Neuron (in vitro differentiated cells): ENCODE measurements around the gene WFIKKN1.

Source experiments
- H2AFZ ChIP-seq: one replicate; pipeline ENCODE4 v1.6.1; 2013; ENCODE audit warnings: low read depth, mild to moderate bottlenecking, inconsistent platforms, low read length, moderate library complexity
- H3K27me3 ChIP-seq: one replicate; pipeline ENCODE4 v1.6.1; 2013; ENCODE audit warnings: low read length; ENCODE audit not compliant: insufficient read depth
- H3K36me3 ChIP-seq: one replicate; pipeline ENCODE4 v1.6.1; 2013; ENCODE audit warnings: low read length; ENCODE audit not compliant: insufficient read depth
- H3K4me1 ChIP-seq: one replicate; pipeline ENCODE4 v1.6.1; 2013; ENCODE audit warnings: low read length; ENCODE audit not compliant: insufficient read depth
- H3K4me3 ChIP-seq: 2 replicates; pipeline ENCODE4 v1.5.1; 2013; ENCODE audit warnings: mild to moderate bottlenecking, low read length, moderate library complexity
- H3K9me3 ChIP-seq: one replicate; pipeline ENCODE4 v1.6.1; 2013; ENCODE audit warnings: low read length

Gene WFIKKN1

GRCh38 chr16:652454-653305 lies 21.9 kb downstream of the WFIKKN1 start:
- Histone ChIP-seq H3K9me3 (no peaks in the 10 kb centered on the region), H3K36me3 (peaks cover 33% of the 10 kb centered on the region), H3K27me3 (no peaks in the 10 kb centered on the region), H3K4me1 (peaks cover 17% of the 10 kb centered on the region), H2AFZ (no peak overlapping the region), H3K4me3 (no peak overlapping the region)

DNA sequence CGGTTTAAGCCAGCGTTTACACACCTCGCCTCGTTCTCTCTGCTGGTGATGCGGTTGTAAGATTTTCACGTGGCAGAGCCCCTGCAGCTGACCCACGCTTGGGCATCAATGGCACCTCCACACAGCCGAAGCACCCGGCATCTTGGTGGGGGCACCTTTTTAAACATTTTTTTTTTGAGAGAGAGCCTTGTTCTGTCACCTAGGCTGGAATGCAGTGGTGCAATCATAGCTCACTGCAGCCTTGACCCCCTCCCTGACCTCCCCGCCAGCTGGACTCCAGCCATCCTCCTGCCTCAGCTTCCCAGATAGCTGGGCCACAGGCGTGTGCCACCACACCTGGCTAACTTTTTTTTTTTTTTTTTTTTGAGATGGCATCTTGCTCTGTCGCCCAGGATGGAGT lies 23.2 kb downstream of the WFIKKN1 start:
- H3K36me3 ChIP-seq, result peaks cover 47% of the 10 kb centered on the region

DNA sequence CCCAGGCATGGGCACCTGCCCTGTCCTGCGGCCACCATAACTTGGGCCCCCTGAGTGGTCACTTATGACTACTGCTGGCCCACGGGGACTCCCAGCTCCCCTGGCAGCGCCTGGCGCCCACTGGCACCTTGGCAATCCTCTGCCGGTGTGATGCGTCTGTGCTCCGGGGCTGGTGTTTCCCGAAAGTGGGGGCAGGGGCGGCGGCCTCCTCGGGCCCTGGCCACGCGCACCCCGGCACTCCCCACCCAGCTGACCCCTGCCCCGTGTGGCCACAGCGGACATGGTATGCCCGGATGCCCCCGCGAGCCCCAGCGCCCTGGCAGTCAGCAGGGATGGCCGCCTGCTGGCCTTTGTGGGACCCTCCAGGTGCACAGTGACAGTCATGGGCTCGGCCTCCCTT lies 26.7 kb downstream of the WFIKKN1 start:
- Histone ChIP-seq H3K27me3 (no peaks in the 10 kb centered on the region), H2AFZ (no peak overlapping the region), H3K4me1 (peaks cover 2% of the 10 kb centered on the region), H3K36me3 (peaks cover 54% of the 10 kb centered on the region), H3K4me3 (no peak overlapping the region), H3K9me3 (no peaks in the 10 kb centered on the region)

More for the DNA sequence above, 23.2 kb downstream of the WFIKKN1 start:
- Histone ChIP-seq H3K4me3 (no peak overlapping the region), H3K4me1 (peaks cover 8% of the 10 kb centered on the region), H2AFZ (no peak overlapping the region), H3K9me3 (no peaks in the 10 kb centered on the region), H3K27me3 (no peaks in the 10 kb centered on the region)

- Histone ChIP-seq H3K36me3 (peaks cover 50% of the 10 kb centered on the region), H3K9me3 (no peaks in the 10 kb centered on the region), H2AFZ (no peak overlapping the region), H3K4me3 (no peak overlapping the region), H3K4me1 (peaks cover 2% of the 10 kb centered on the region), H3K27me3 (no peaks in the 10 kb centered on the region)
Measured at GRCh38 chr16:658679-659571, 28.1 kb downstream of the WFIKKN1 start.

- Histone ChIP-seq H3K4me1 (peaks cover 2% of the 10 kb centered on the region), H2AFZ (no peak overlapping the region), H3K36me3 (peaks cover 49% of the 10 kb centered on the region), H3K9me3 (no peaks in the 10 kb centered on the region), H3K4me3 (no peak overlapping the region), H3K27me3 (no peaks in the 10 kb centered on the region)
Measured at GRCh38 chr16:659618-660017, 28.8 kb downstream of the WFIKKN1 start.

GRCh38 chr16:660132-660458 lies 29.3 kb downstream of the WFIKKN1 start:
- Histone ChIP-seq H3K4me3 (no peak overlapping the region), H3K4me1 (peaks cover 2% of the 10 kb centered on the region), H2AFZ (no peak overlapping the region), H3K9me3 (no peaks in the 10 kb centered on the region), H3K27me3 (no peaks in the 10 kb centered on the region), H3K36me3 (peaks cover 47% of the 10 kb centered on the region)

DNA sequence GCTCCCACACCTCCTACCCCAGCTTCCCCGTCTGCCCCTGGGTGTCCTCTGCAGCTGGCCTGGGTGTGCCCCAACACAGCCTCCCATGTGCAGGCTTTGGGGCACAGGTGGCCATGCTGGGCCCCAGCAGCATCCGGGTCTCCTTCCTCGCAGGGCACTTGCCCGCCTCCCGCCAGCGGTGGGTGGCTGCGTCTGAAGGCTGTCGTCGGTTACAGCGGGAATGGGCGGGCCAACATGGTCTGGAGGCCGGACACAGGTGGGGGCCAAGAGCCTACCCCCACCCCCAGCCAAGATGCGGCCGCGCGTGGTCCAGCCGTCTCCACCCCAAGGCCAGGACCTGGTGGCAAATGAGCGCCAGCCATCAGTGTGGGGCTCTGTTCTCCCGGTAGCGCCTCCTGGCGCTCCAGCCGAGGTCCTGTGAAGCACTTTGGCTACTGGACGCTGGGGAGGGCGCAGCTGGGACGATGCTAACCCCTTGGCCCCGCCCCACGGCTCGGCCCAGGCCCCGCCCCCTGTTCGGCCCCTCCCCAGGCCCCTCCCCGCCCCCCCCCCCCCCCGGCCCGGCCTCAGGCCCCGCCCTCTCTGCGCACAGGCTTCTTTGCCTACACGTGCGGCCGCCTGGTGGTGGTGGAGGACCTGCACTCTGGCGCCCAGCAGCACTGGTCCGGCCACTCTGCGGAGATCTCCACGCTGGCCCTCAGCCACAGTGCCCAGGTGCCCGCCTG lies 29.8 kb downstream of the WFIKKN1 start:
- H2AFZ ChIP-seq, result no peak overlapping the region
- H3K9me3 ChIP-seq, result no peaks in the 10 kb centered on the region
- H3K4me1 ChIP-seq, result peaks cover 2% of the 10 kb centered on the region
- peaks cover 41% of the 10 kb centered on the region for H3K36me3 ChIP-seq
- H3K27me3 ChIP-seq, result no peaks in the 10 kb centered on the region
- no peak overlapping the region for H3K4me3 ChIP-seq

DNA sequence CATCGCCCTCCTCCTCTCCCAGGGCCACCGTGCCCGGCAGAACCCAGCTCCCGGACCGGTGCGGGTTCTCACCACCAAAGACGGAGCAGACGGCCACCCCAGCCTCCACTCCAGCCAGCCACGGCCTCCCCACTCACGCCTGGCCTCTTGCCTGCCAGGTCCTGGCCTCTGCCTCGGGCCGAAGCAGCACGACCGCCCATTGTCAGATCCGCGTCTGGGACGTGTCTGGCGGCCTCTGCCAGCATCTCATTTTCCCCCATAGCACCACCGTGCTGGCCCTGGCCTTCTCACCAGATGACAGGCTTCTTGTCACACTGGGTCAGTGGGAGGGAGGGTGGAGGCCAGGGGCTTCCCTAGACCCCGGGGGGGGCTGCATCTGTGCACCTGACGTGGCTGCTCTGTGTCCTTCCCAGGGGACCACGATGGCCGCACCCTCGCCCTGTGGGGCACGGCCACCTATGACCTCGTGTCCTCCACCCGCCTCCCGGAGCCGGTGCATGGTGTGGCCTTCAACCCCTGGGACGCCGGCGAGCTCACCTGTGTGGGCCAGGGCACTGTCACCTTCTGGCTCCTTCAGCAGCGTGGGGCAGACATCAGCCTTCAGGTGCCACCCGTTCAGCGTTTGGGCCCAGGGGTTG lies 30.5 kb downstream of the WFIKKN1 start:
- peaks cover 2% of the 10 kb centered on the region for H3K4me1 ChIP-seq
- H3K9me3 ChIP-seq, result no peaks in the 10 kb centered on the region
- no peak overlapping the region for H3K4me3 ChIP-seq
- H3K36me3 ChIP-seq, result peaks cover 41% of the 10 kb centered on the region
- no peaks in the 10 kb centered on the region for H3K27me3 ChIP-seq
- H2AFZ ChIP-seq, result no peak overlapping the region

GRCh38 chr16:662095-662494 lies 31.3 kb downstream of the WFIKKN1 start:
- no peaks in the 10 kb centered on the region for H3K27me3 ChIP-seq
- no peak overlapping the region for H2AFZ ChIP-seq
- H3K36me3 ChIP-seq, result peaks cover 34% of the 10 kb centered on the region
- peaks cover 2% of the 10 kb centered on the region for H3K4me1 ChIP-seq
- no peak overlapping the region for H3K4me3 ChIP-seq
- H3K9me3 ChIP-seq, result no peaks in the 10 kb centered on the region

- Histone ChIP-seq H3K9me3 (no peaks in the 10 kb centered on the region), H2AFZ (no peak overlapping the region), H3K4me1 (peaks cover 6% of the 10 kb centered on the region), H3K27me3 (no peaks in the 10 kb centered on the region), H3K36me3 (peaks cover 31% of the 10 kb centered on the region), H3K4me3 (no peak overlapping the region)
Measured at GRCh38 chr16:662597-662996, 31.8 kb downstream of the WFIKKN1 start.

GRCh38 chr16:666572-666971 lies 35.8 kb downstream of the WFIKKN1 start:
- H3K4me3 ChIP-seq, result no peak overlapping the region
- peaks cover 11% of the 10 kb centered on the region for H3K4me1 ChIP-seq
- H3K9me3 ChIP-seq, result no peaks in the 10 kb centered on the region
- no peaks in the 10 kb centered on the region for H3K27me3 ChIP-seq
- H2AFZ ChIP-seq, result no peak overlapping the region
- peaks cover 30% of the 10 kb centered on the region for H3K36me3 ChIP-seq

- Histone ChIP-seq H3K4me1 (peaks cover 11% of the 10 kb centered on the region), H3K4me3 (no peak overlapping the region), H3K36me3 (peaks cover 31% of the 10 kb centered on the region), H3K27me3 (no peaks in the 10 kb centered on the region), H3K9me3 (no peaks in the 10 kb centered on the region), H2AFZ (peak overlapping the region; percentile 31)
Measured at GRCh38 chr16:667113-667779, 36.5 kb downstream of the WFIKKN1 start.
